Measurements from ENCODE around the gene MICAL3.

GRCh38 chr22:17929909-17930308 lies 94.5 kb downstream of the MICAL3 start:
- TF ChIP-seq POLR2A (IDR thresholded peaks at IDR 0.05): no peak
- no peak for TF ChIP-seq CTCF (IDR thresholded peaks at IDR 0.05)
